ENCODE measurements around the gene MIOX.

- TF ChIP-seq CTCF (conservative IDR thresholded peaks at IDR 0.05) (no peak), EZH2 (IDR thresholded peaks at IDR 0.05; ENCODE audit: low read depth) (no peak)
Observed at GRCh38 chr22:50483977-50484853, 2.4 kb upstream of the MIOX start.

Data from PC-9 (cell line).